Measurements from ENCODE around the gene C1QTNF9.

DNA sequence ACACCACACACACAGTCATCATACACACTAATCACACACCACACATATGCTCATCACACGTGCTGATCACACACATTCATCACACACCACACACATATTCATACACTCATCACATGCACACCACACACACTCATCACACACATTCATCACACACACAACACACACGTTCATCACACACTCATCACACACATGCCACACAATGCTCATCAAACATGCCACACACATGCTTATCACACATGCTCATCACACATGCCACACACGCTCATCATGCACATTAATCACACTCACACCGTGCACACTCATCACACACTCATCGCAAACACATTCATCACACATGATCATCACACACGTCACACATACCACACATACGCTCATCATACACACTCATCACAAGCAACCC is 47.5 kb downstream of the C1QTNF9 start:
- TF ChIP-seq, protein P1, sequence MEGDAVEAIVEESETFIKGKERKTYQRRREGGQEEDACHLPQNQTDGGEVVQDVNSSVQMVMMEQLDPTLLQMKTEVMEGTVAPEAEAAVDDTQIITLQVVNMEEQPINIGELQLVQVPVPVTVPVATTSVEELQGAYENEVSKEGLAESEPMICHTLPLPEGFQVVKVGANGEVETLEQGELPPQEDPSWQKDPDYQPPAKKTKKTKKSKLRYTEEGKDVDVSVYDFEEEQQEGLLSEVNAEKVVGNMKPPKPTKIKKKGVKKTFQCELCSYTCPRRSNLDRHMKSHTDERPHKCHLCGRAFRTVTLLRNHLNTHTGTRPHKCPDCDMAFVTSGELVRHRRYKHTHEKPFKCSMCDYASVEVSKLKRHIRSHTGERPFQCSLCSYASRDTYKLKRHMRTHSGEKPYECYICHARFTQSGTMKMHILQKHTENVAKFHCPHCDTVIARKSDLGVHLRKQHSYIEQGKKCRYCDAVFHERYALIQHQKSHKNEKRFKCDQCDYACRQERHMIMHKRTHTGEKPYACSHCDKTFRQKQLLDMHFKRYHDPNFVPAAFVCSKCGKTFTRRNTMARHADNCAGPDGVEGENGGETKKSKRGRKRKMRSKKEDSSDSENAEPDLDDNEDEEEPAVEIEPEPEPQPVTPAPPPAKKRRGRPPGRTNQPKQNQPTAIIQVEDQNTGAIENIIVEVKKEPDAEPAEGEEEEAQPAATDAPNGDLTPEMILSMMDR (IDR thresholded peaks at IDR 0.05), result no peak
- TF ChIP-seq, protein P2, sequence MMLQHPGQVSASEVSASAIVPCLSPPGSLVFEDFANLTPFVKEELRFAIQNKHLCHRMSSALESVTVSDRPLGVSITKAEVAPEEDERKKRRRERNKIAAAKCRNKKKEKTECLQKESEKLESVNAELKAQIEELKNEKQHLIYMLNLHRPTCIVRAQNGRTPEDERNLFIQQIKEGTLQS (CRISPR knock-in tag; conservative IDR thresholded peaks at IDR 0.05), result no peak
- TF ChIP-seq, protein P3, sequence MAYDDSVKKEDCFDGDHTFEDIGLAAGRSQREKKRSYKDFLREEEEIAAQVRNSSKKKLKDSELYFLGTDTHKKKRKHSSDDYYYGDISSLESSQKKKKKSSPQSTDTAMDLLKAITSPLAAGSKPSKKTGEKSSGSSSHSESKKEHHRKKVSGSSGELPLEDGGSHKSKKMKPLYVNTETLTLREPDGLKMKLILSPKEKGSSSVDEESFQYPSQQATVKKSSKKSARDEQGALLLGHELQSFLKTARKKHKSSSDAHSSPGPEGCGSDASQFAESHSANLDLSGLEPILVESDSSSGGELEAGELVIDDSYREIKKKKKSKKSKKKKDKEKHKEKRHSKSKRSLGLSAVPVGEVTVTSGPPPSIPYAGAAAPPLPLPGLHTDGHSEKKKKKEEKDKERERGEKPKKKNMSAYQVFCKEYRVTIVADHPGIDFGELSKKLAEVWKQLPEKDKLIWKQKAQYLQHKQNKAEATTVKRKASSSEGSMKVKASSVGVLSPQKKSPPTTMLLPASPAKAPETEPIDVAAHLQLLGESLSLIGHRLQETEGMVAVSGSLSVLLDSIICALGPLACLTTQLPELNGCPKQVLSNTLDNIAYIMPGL (CRISPR knock-in tag; IDR thresholded peaks at IDR 0.05), result no peak

All from WTC11 (cell line).